Stimulated activated naive CD8-positive, alpha-beta T cell treated with anti-CD3 and anti-CD28 coated beads, Interleukin-15, Interleukin-2, amounts not matched to agents 100 ng/mL and 50 ng/mL, for 24 hours (primary cell): ENCODE data around the gene MEGF6.

Experiments used
- H3K27ac Mint-ChIP-seq: one replicate; pipeline ENCODE4 v1.8.0; 2021; ENCODE audit warnings: mild to moderate bottlenecking, mixed read lengths
- H3K27me3 Mint-ChIP-seq: one replicate; pipeline ENCODE4 v1.8.0; 2021; ENCODE audit warnings: mixed read lengths
- H3K36me3 Mint-ChIP-seq: one replicate; pipeline ENCODE4 v1.8.0; 2021; ENCODE audit warnings: low read depth, mixed read lengths
- H3K4me1 Mint-ChIP-seq: one replicate; pipeline ENCODE4 v1.8.0; 2021; ENCODE audit warnings: low read depth, mixed read lengths
- H3K4me3 Mint-ChIP-seq: one replicate; pipeline ENCODE4 v1.8.0; 2021; ENCODE audit warnings: mild to moderate bottlenecking, mixed read lengths
- H3K9me3 Mint-ChIP-seq: one replicate; pipeline ENCODE4 v1.8.0; 2021; ENCODE audit warnings: mixed read lengths

The MEGF6 gene

GRCh38 chr1:3463891-3464648 is 147.2 kb downstream of the MEGF6 start:
- Mint-ChIP-seq H3K4me1 (no peaks in the 10 kb centered on the region), H3K4me3 (no peak overlapping the region), H3K36me3 (no peaks in the 10 kb centered on the region), H3K9me3 (no peaks in the 10 kb centered on the region), H3K27ac (no peak overlapping the region), H3K27me3 (no peaks in the 10 kb centered on the region)

DNA sequence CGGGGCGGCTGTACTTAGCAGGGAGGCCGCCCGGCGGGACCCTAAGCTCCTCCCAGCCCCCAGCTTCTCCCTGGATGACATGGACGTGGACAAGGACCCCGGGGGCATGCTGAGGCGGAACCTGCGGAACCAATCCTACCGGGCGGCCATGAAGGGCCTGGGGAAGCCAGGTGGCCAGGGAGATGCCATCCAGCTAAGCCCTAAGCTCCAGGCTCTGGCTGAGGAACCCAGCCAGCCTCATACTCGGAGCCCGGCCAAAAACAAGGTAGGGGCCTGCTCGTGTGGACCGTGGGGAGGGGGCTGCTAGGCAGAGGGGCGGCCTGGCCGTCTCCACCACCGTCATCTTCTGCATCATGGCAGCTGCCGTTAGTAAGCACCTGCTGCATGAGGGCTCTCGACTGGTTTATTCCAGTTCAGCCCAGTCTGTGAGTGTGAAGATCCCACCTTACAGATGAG is 147.9 kb downstream of the MEGF6 start:
- Mint-ChIP-seq H3K36me3 (no peaks in the 10 kb centered on the region), H3K4me1 (no peaks in the 10 kb centered on the region), H3K27ac (no peak overlapping the region), H3K27me3 (no peaks in the 10 kb centered on the region), H3K9me3 (no peaks in the 10 kb centered on the region), H3K4me3 (no peak overlapping the region)

GRCh38 chr1:3463013-3463385 is 148.3 kb downstream of the MEGF6 start:
- no peaks in the 10 kb centered on the region for H3K36me3 Mint-ChIP-seq
- no peaks in the 10 kb centered on the region for H3K27me3 Mint-ChIP-seq

DNA sequence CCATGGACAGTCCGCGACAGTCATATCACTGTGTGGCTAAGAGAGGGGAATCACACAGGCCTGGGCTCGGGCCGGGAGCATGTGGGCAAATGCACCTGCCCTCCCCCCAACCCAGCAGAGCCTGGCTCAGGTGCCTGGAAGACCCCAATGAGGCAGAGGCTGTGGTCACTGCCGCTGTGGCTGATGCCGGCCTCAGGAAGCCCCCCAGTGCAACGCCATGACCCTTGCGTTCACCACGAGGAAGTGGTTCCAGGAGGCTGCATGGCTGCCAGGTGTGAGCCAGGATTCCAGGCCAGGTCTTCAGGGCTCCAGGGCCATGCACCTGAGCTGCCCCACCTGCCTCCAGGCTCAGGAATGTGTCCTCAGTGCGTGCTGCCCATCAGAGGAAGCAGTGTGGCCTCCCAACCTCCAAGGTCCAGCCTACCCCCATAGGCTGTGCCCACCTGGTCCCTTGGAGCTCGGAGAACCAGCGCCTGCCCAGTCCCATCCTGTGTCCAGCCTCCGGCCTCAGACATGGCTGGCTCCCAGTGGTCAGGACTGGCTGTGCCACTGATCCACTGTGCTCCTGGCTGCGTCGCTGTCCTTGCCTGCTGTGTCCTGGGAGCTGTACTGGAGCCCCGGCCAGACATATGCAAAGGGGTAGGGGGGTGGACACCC is 148.8 kb downstream of the MEGF6 start:
- Mint-ChIP-seq H3K9me3 (no peaks in the 10 kb centered on the region), H3K4me3 (no peak overlapping the region), H3K36me3 (no peaks in the 10 kb centered on the region), H3K27me3 (no peaks in the 10 kb centered on the region), H3K4me1 (no peaks in the 10 kb centered on the region), H3K27ac (no peak overlapping the region)

More at GRCh38 chr1:3463013-3463385, 148.3 kb downstream of the MEGF6 start:
- Mint-ChIP-seq H3K4me3 (no peak overlapping the region), H3K4me1 (no peaks in the 10 kb centered on the region), H3K9me3 (no peaks in the 10 kb centered on the region), H3K27ac (no peak overlapping the region)

- Mint-ChIP-seq H3K27me3 (no peaks in the 10 kb centered on the region), H3K4me3 (no peak overlapping the region), H3K4me1 (no peaks in the 10 kb centered on the region), H3K36me3 (no peaks in the 10 kb centered on the region), H3K9me3 (no peaks in the 10 kb centered on the region), H3K27ac (no peak overlapping the region)
These were observed 149.4 kb downstream of the MEGF6 start for GRCh38 chr1:3461934-3462275.

DNA sequence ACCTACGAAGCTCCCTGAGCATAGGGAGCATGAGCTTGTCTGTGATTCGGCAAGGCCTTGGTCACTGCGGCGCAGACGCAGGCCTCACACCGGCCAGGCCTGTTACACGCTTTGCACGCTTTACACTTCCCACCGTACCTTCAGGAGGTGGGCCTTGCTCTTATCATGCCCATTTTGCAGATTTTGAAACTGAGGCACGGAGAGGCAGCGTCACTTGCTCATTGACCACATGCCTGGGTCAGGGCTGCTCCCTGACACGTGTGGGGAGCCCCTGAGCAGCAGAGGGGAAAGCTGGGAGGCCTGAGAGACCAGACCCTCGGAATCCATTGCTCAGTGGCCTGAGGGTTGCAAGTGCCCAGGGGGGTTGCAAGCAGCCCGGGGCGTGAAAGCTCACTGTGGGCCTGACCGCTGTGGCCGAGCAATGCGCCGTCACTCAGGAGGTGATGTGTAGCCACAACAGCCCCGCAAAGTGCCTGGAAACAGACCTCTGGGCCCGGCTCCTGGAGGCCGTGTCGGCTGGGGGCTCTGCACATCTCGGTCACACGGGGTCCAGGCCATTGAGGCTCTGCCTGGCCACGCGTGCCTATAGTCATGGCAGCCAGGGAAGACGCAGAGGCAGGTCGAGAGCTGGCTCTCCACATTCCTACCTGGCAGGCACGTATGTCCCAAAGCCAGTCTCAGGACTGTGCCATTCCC is 149.9 kb downstream of the MEGF6 start:
- H3K27ac Mint-ChIP-seq = no peak overlapping the region
- H3K4me3 Mint-ChIP-seq = no peak overlapping the region
- no peaks in the 10 kb centered on the region for H3K27me3 Mint-ChIP-seq
- no peaks in the 10 kb centered on the region for H3K36me3 Mint-ChIP-seq
- no peaks in the 10 kb centered on the region for H3K4me1 Mint-ChIP-seq
- no peaks in the 10 kb centered on the region for H3K9me3 Mint-ChIP-seq

GRCh38 chr1:3460672-3461131 is 150.6 kb downstream of the MEGF6 start:
- no peaks in the 10 kb centered on the region for H3K9me3 Mint-ChIP-seq
- no peaks in the 10 kb centered on the region for H3K27me3 Mint-ChIP-seq
- H3K36me3 Mint-ChIP-seq = no peaks in the 10 kb centered on the region
- H3K27ac Mint-ChIP-seq = no peak overlapping the region
- no peak overlapping the region for H3K4me3 Mint-ChIP-seq
- H3K4me1 Mint-ChIP-seq = no peaks in the 10 kb centered on the region

DNA sequence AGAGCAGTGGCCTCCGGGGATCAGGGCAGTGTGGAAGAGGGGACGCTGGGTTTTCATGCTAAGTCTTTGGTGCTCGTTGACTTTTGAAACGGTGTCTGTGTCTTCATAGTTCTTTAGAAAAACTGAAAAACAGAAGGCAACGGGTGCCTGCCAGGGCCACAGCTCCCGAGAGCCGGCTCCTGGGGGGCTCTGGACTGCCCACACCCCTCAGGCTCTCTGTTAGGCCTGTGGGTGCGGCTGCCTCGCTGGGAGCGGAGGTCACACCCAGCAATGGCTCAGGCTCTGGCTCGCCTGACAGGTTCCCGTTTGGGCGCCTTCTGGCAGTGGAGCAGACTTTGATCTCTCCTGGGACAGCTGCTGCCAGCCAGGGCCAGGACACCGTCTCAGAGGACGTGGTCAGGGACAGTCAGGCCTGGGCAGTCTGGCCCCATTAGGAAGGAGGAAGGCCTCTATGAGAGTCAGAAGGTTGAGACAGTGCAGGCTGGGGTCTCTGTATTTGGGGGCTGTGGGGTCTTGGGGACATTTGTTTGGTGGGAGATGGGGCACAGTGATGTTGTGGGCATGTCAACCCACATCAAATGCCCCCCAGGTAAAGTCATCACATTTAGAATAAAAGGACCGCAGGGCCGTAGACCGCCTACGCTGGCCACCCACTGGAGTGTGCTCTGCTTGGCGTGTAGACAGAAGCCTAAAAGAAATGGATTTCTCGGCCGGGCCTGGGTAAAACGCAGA is 151.2 kb downstream of the MEGF6 start:
- no peak overlapping the region for H3K27ac Mint-ChIP-seq
- no peaks in the 10 kb centered on the region for H3K27me3 Mint-ChIP-seq
- no peaks in the 10 kb centered on the region for H3K36me3 Mint-ChIP-seq
- H3K4me3 Mint-ChIP-seq = no peak overlapping the region
- H3K4me1 Mint-ChIP-seq = no peaks in the 10 kb centered on the region
- H3K9me3 Mint-ChIP-seq = no peaks in the 10 kb centered on the region

DNA sequence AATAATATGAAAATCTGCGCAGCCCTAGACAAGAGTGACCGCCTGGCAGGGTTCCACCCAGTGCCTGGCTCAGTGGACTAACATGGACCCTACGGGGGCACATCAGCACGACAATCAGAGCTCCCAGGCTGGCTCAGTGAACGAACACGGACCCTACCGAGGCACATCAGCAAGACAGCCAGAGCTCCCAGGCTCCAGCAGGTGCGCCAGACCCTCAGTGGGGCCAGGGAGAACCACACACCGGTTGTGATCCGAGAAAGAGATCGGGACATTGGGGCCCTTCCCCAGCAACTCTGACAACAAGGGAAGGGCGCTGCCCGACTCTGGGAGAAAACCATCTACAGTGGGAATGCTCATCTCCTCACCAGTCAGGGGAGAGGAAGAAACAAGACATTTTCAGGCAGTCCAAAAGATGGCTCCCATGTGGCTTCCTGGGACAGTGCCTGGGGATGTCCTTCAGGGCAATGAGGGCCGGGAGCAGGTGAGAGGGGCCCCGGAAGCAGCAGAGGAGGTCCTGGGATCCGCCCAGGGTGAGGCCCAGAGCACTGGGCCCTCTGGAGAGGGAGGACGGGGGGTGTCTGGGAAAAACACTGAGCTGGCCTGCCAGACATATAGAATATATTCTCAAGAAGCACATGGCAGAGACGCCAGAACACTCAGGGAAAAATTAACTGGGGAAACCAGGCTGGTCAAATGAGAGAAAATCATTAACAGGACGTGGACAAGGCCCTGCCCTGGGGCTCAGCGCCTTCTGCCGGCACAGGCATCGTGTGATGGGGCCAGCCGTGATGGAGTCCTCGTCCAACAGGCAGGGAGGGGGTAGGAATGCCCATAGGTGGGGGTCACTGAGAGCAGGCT is 152.0 kb downstream of the MEGF6 start:
- no peaks in the 10 kb centered on the region for H3K27me3 Mint-ChIP-seq
- no peak overlapping the region for H3K4me3 Mint-ChIP-seq
- H3K36me3 Mint-ChIP-seq = no peaks in the 10 kb centered on the region
- no peak overlapping the region for H3K27ac Mint-ChIP-seq
- no peaks in the 10 kb centered on the region for H3K9me3 Mint-ChIP-seq
- no peaks in the 10 kb centered on the region for H3K4me1 Mint-ChIP-seq

GRCh38 chr1:3457910-3458883 is 153.1 kb downstream of the MEGF6 start:
- no peaks in the 10 kb centered on the region for H3K9me3 Mint-ChIP-seq
- peaks cover 1% of the 10 kb centered on the region for H3K4me1 Mint-ChIP-seq
- H3K27ac Mint-ChIP-seq = no peak overlapping the region
- H3K36me3 Mint-ChIP-seq = no peaks in the 10 kb centered on the region
- no peaks in the 10 kb centered on the region for H3K27me3 Mint-ChIP-seq
- H3K4me3 Mint-ChIP-seq = no peak overlapping the region

- H3K4me3 Mint-ChIP-seq = no peak overlapping the region
- H3K36me3 Mint-ChIP-seq = no peaks in the 10 kb centered on the region
- no peak overlapping the region for H3K27ac Mint-ChIP-seq
- no peaks in the 10 kb centered on the region for H3K9me3 Mint-ChIP-seq
- H3K27me3 Mint-ChIP-seq = no peaks in the 10 kb centered on the region
- H3K4me1 Mint-ChIP-seq = peaks cover 2% of the 10 kb centered on the region
These were observed 154.1 kb downstream of the MEGF6 start for GRCh38 chr1:3456964-3457909.

DNA sequence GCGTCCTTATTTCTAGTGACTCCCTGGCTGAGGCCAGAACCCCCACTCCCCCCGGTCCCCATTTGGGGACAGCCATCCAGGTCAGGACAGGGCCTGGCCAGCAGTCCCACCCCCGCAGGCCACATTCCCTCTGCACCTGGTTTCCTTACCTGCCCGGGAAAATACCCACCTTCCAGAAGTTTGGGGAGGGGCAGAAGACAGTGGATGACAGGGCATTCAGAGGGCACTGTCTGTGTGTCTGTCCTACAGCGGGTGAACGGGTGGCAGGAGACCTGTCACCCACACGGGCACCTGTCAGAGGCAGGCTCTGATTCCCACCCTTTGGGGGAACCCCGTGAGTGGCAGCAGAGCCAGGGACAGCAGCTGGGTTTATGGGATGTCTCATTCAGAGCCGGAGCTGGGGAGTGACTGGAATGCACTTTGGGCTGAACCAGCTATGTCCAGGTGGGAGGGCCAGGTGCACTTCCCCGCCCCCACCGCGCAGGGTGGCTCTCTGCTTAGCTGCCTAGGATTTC is 154.8 kb downstream of the MEGF6 start:
- Mint-ChIP-seq H3K36me3 (no peaks in the 10 kb centered on the region), H3K4me3 (no peak overlapping the region), H3K27ac (no peak overlapping the region), H3K27me3 (no peaks in the 10 kb centered on the region), H3K9me3 (no peaks in the 10 kb centered on the region), H3K4me1 (peaks cover 2% of the 10 kb centered on the region)
